ENCODE results near the gene RASL11B.

DNA sequence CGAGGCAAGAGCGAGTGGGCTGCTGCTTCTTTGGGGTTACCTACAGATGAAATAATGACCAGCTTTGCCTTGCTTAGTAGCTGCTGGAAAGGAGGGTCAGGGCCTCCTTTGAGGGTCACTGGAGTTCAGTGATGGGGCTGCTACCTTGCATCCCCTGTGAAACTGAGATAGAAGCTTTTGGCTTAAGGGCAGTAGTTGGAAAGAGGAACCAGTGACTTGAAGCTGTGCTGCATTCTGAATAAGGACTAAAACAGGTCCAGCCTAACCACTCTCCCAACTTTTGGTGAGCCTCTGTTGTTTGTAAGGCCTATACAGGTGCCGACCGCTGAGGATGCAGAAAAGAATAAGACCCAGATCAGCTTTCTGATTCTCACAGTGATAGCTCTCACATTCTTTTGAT lies 41.2 kb downstream of the RASL11B start:
- TF ChIP-seq CTCF (IDR thresholded peaks at IDR 0.05) (no peak), POLR2A (IDR thresholded peaks at IDR 0.05) (no peak)

All from adrenal gland (tissue), 5 donors.